H1 (cell line): ENCODE data around the gene SCUBE2. TPM values are rescaled to one million over a fixed set of nuclear protein-coding genes. Genes with fewer than 3 reads are reported as not detected.

Experiments
- CTCF ChIA-PET: fragments of 300-600 bp; sonication (Branson Sonifier 250); formaldehyde crosslinking; loops from one replicate; lab custom pipeline; 2021; ENCODE audit not compliant: partially characterized antibody; lab: Charles Lee
- POLR2A ChIA-PET: fragments of 300-600 bp; sonication (Branson Sonifier 250); formaldehyde crosslinking; loops from one replicate; lab custom pipeline; 2021; ENCODE audit warnings: inconsistent platforms; ENCODE audit not compliant: partially characterized antibody; lab: Charles Lee
- DNase-seq, 2 experiments: peaks; one replicate each; pipeline versions ENCODE4 v3.0.0 to v3.0.0-alpha.2; 2010 to 2022; ENCODE audit warnings: low spot score in 2 of 2, low read depth in 1 of 2, mixed read lengths in 1 of 2
- FAIRE-seq: peaks from 2 replicates; lab custom pipeline; 2011; peaks lifted over from hg19 to GRCh38; lab: Jason Lieb, UNC
- H2AFZ ChIP-seq: 2 replicates; pipeline ENCODE4 v1.8.1; 2012; ENCODE audit warnings: low read length, inconsistent platforms
- H2AK5ac ChIP-seq: 2 replicates; pipeline ENCODE4 v1.6.1; 2013; ENCODE audit warnings: low read depth, low read length
- H2BK120ac ChIP-seq: replicated peaks from 2 replicates; pipeline ENCODE3; 2013; ENCODE audit warnings: low read depth, low read length, inconsistent platforms
- H2BK12ac ChIP-seq: 2 replicates; pipeline ENCODE4 v1.6.1; 2013; ENCODE audit warnings: low read depth, low read length
- H2BK15ac ChIP-seq: 2 replicates; pipeline ENCODE4 v1.6.1; 2013; ENCODE audit warnings: low read length
- H2BK20ac ChIP-seq: 2 replicates; pipeline ENCODE4 v1.6.1; 2013; ENCODE audit warnings: low read length
- H2BK5ac ChIP-seq: 2 replicates; pipeline ENCODE4 v1.6.1; 2013; ENCODE audit warnings: low read depth, low read length
- H3K14ac ChIP-seq: 2 replicates; pipeline ENCODE4 v1.6.1; 2013; ENCODE audit warnings: inconsistent platforms; ENCODE audit not compliant: insufficient read length
- H3K18ac ChIP-seq: 2 replicates; pipeline ENCODE4 v1.6.1; 2013; ENCODE audit warnings: low read length; ENCODE audit errors: extremely low read depth
- H3K23ac ChIP-seq: 2 replicates; pipeline ENCODE4 v1.6.1; 2013; ENCODE audit warnings: inconsistent platforms; ENCODE audit not compliant: insufficient read length
- H3K23me2 ChIP-seq: 2 replicates; pipeline ENCODE4 v1.6.1; 2013; ENCODE audit warnings: low read depth, low read length
- H3K27ac ChIP-seq: 2 replicates; pipeline ENCODE4 v1.6.1; 2011; ENCODE audit warnings: low read depth, low read length, inconsistent platforms
- H3K27me3 ChIP-seq, 4 experiments: replicated peaks in 1 of 4; 1 replicate in 1 of 4; 2 replicates in 3 of 4; pipeline versions ENCODE4 v1.6.1 to v1.8.1; 2011 to 2013; ENCODE audit warnings: low read length in 3 of 4, mild to moderate bottlenecking in 3 of 4, inconsistent platforms in 2 of 4, mixed read lengths in 2 of 4, moderate library complexity in 1 of 4; ENCODE audit not compliant: control insufficient read depth in 3 of 4, insufficient read depth in 3 of 4; ENCODE audit errors: extremely low read depth in 1 of 4
- H3K36me3 ChIP-seq, 4 experiments: 2 replicates each; pipeline versions ENCODE4 v1.6.1 to v1.8.1; 2011 to 2013; ENCODE audit warnings: mild to moderate bottlenecking in 4 of 4, low read length in 3 of 4, moderate library complexity in 2 of 4, control low read depth in 1 of 4, inconsistent platforms in 1 of 4; ENCODE audit not compliant: insufficient read depth in 4 of 4, control insufficient read depth in 2 of 4
- H3K4ac ChIP-seq: replicated peaks from 2 replicates; pipeline ENCODE3; 2013; ENCODE audit warnings: low read length, low read depth, mixed read lengths, inconsistent platforms; ENCODE audit not compliant: insufficient read length
- H3K4me1 ChIP-seq, 4 experiments: replicated peaks in 1 of 4; 1 replicate in 1 of 4; 2 replicates in 3 of 4; pipeline versions ENCODE4 v1.6.1 to v1.8.1; 2011 to 2013; ENCODE audit warnings: low read length in 3 of 4, inconsistent platforms in 2 of 4, mixed read lengths in 1 of 4; ENCODE audit not compliant: insufficient read depth in 4 of 4, control insufficient read depth in 3 of 4
- H3K4me2 ChIP-seq, 2 experiments: 2 replicates each; pipeline versions ENCODE4 v1.6.1 to v1.8.1; 2011 to 2013; ENCODE audit warnings: low read depth in 2 of 2, low read length in 2 of 2, control low read depth in 1 of 2, inconsistent platforms in 1 of 2, mild to moderate bottlenecking in 1 of 2; ENCODE audit not compliant: insufficient read depth in 1 of 2
- H3K4me3 ChIP-seq, 4 experiments: fragments of 200-600, 300-600 bp in 1 of 4; sonication (generic), shearing (Covaris generic), sonication (Bioruptor Twin) in 1 of 4; 2 replicates each; pipeline versions ENCODE4 v1.5.1 to v1.8.1; 2011 to 2016; ENCODE audit warnings: low read length in 4 of 4, low read depth in 3 of 4, control low read depth in 2 of 4, inconsistent platforms in 2 of 4, mild to moderate bottlenecking in 2 of 4, mixed read lengths in 1 of 4, moderate library complexity in 1 of 4; ENCODE audit not compliant: insufficient read depth in 2 of 4; ENCODE audit errors: extremely low read depth in 1 of 4
- H3K56ac ChIP-seq: replicated peaks from 2 replicates; pipeline ENCODE3; 2013; ENCODE audit warnings: low read depth, mild to moderate bottlenecking, mixed read lengths, low read length, inconsistent platforms; ENCODE audit not compliant: insufficient read length
- H3K79me1 ChIP-seq: 2 replicates; pipeline ENCODE4 v1.6.1; 2013; ENCODE audit warnings: low read depth, low read length, control low read depth
- H3K79me2 ChIP-seq, 2 experiments: 2 replicates each; pipeline versions ENCODE4 v1.6.1 to v1.8.1; 2012 to 2013; ENCODE audit warnings: low read length in 2 of 2, mild to moderate bottlenecking in 2 of 2, inconsistent platforms in 1 of 2; ENCODE audit not compliant: insufficient read depth in 2 of 2, control insufficient read depth in 1 of 2
- H3K9ac ChIP-seq, 4 experiments: replicated peaks in 1 of 4; 1 replicate in 1 of 4; 2 replicates in 3 of 4; pipeline versions ENCODE4 v1.6.1 to v1.8.1; 2011 to 2013; ENCODE audit warnings: low read depth in 3 of 4, low read length in 3 of 4, control low read depth in 2 of 4, mild to moderate bottlenecking in 2 of 4, moderate library complexity in 2 of 4, inconsistent platforms in 1 of 4; ENCODE audit errors: extremely low read depth in 1 of 4
- H3K9me3 ChIP-seq, 2 experiments: 2 replicates each; pipeline versions ENCODE4 v1.6.1 to v1.8.1; 2012 to 2013; ENCODE audit warnings: mild to moderate bottlenecking in 2 of 2, moderate library complexity in 2 of 2, control low read depth in 1 of 2, inconsistent platforms in 1 of 2, low read depth in 1 of 2, low read length in 1 of 2, mixed read lengths in 1 of 2; ENCODE audit not compliant: insufficient read depth in 2 of 2
- H4K20me1 ChIP-seq, 2 experiments: replicated peaks in 1 of 2; 2 replicates each; pipeline versions ENCODE3 to v1.8.1; 2011 to 2013; ENCODE audit warnings: inconsistent platforms in 2 of 2, low read length in 2 of 2, mild to moderate bottlenecking in 1 of 2; ENCODE audit not compliant: insufficient read depth in 2 of 2, control insufficient read depth in 1 of 2
- H4K5ac ChIP-seq: 2 replicates; pipeline ENCODE4 v1.6.1; 2013; ENCODE audit warnings: low read length, low read depth, mixed read lengths, inconsistent platforms; ENCODE audit not compliant: insufficient read length
- H4K8ac ChIP-seq: 2 replicates; pipeline ENCODE4 v1.8.0; 2013; ENCODE audit warnings: mild to moderate bottlenecking, moderate library complexity, low read length, inconsistent platforms; ENCODE audit not compliant: insufficient read depth; ENCODE audit errors: extremely low read depth
- H4K91ac ChIP-seq: replicated peaks from 2 replicates; pipeline ENCODE3; 2013; ENCODE audit warnings: low read length, mixed read lengths, inconsistent platforms; ENCODE audit not compliant: insufficient read length
- ASH2L ChIP-seq: fragments of 200-600, 300-600 bp; sonication (generic); IDR thresholded peaks from one replicate; pipeline ENCODE4 v1.7.1; 2017; ENCODE audit warnings: low read length
- SAP30 ChIP-seq: fragments of 300-600 bp; sonication (generic); IDR thresholded peaks from 2 replicates; pipeline ENCODE4 v1.7.1; 2012; ENCODE audit warnings: low read length, moderate library complexity, mild to moderate bottlenecking, inconsistent platforms; ENCODE audit not compliant: insufficient read depth, insufficient replicate concordance
- SP4 ChIP-seq: IDR thresholded peaks from 2 replicates; pipeline ENCODE4 v1.6.1; 2012; ENCODE audit warnings: low read length, inconsistent platforms
- TAF7 ChIP-seq: optimal IDR thresholded peaks from 2 replicates; pipeline ENCODE3; 2011; ENCODE audit warnings: low read depth, mild to moderate bottlenecking, inconsistent platforms, low read length, moderate library complexity, borderline replicate concordance
- TCF12 ChIP-seq: IDR thresholded peaks from 2 replicates; pipeline ENCODE4 v1.6.1; 2011; ENCODE audit warnings: low read depth, mild to moderate bottlenecking, low read length
- WGBS, 2 experiments: shearing (Covaris generic) in 1 of 2; methylation state at CpG; one replicate each; pipeline versions ENCODE4 v1.1.6 to v1.1.7; 2013 to 2015; ENCODE audit warnings: low lambda C conversion rate in 2 of 2, mixed read lengths in 2 of 2, inconsistent platforms in 1 of 2, low coverage in 1 of 2, missing lambda C conversion rate in 1 of 2; ENCODE audit not compliant: insufficient replicate concordance in 2 of 2, insufficient coverage in 1 of 2, insufficient read length in 1 of 2; ENCODE audit errors: extremely low coverage in 1 of 2, missing lambda C conversion rate in 1 of 2; 5-methylcytosine and 5-hydroxymethylcytosine counted together
- polyA plus RNA-seq, 7 experiments: library from polyadenylated mRNA; depleted of rRNA in 3 of 7; stranded (reverse) in 5 of 7; unstranded in 2 of 7; fragments of >200 nt in 5 of 7; fragments of 200-250 nt in 2 of 7; gene quantifications; 1 replicate in 5 of 7; 2 replicates in 1 of 7; 4 replicates in 1 of 7; pipeline versions ENCODE4 v1.2.1 to v1.2.3, GENCODE V29; 2011 to 2013; ENCODE audit warnings: missing spikeins in 2 of 7, mixed read lengths in 2 of 7
- total RNA-seq: library from RNA; stranded (reverse); fragmentation: NEBNext Ultra II Directional; extraction: Animal tissue kit (Norgen Biotek cat#: 25700); gene quantifications from 2 replicates; pipeline ENCODE4 v1.2.1, GENCODE V29; 2021
- TF ChIP-seq, protein P1 (sequence below): IDR thresholded peaks from 2 replicates; pipeline ENCODE4 v1.6.1; 2012; ENCODE audit warnings: inconsistent platforms
- TF ChIP-seq, protein P2 (sequence below): IDR thresholded peaks from 2 replicates; pipeline ENCODE4 v1.6.1; 2011; ENCODE audit warnings: low read depth, mild to moderate bottlenecking, low read length; ENCODE audit not compliant: insufficient read depth

Gene SCUBE2
- total and polyA plus RNA-seq, 2 of the 8 experiments (the other 6 are each of a cell fraction or from before 2014, with no cell fraction given): 0.29 to 1.2 TPM

DNA sequence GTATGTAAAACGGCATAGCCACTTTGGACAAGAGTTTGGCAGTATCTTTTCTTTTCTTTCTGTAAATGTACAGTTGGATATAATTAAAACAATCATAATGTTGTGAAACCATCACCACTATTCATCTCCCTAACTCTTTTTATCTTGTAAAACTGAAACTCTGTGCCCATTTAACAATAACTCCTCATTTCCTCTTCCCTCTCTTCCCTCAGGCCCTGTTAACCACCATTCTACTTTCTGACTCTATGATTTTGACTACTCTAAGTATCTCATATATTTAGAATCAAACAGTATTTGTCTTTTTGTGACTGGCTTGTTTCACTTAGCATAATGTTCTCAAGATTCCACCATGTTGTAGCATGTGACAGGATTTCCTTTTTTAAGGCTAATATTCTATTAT lies 10.2 kb downstream of the SCUBE2 start:
- Histone ChIP-seq H3K9ac (no peak overlapping the region), H3K79me1 (no peaks in the 10 kb centered on the region), H3K79me2 (no peaks in the 10 kb centered on the region), H3K14ac (no peak overlapping the region), H3K23ac (no peak overlapping the region), H2AK5ac (no peak overlapping the region), H3K9me3 (no peaks in the 10 kb centered on the region), H4K8ac (no peak overlapping the region), H4K5ac (no peak overlapping the region), H3K4ac (no peak overlapping the region), H2BK5ac (no peak overlapping the region), H3K27me3 (no peaks in the 10 kb centered on the region), H4K91ac (no peak overlapping the region), H3K36me3 (no peaks in the 10 kb centered on the region), H3K4me3 (no peak overlapping the region), H2BK15ac (no peak overlapping the region)
- CTCF ChIA-PET: interaction anchor here (14.0 kb wide), 1 partner anchor 12 kb away, joined by 177 read pairs; the partner anchor contains the start of gene SCUBE2
- POLR2A ChIA-PET: no interaction called here
- TF ChIP-seq SP4: no peak
- TF ChIP-seq, protein P1, sequence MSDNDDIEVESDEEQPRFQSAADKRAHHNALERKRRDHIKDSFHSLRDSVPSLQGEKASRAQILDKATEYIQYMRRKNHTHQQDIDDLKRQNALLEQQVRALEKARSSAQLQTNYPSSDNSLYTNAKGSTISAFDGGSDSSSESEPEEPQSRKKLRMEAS: no peak
- no peak for TF ChIP-seq TAF7
- no peak for TF ChIP-seq SAP30
- TF ChIP-seq, protein P2, sequence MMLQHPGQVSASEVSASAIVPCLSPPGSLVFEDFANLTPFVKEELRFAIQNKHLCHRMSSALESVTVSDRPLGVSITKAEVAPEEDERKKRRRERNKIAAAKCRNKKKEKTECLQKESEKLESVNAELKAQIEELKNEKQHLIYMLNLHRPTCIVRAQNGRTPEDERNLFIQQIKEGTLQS: no peak
- TF ChIP-seq TCF12: no peak
- TF ChIP-seq ASH2L: no peak
- TF ChIP-seq, all 59 proteins: peak for 0
- H3K23me2 ChIP-seq: no peaks in the 10 kb centered on the region
- DNase-seq (no peak), FAIRE-seq (no peak)
- H3K18ac ChIP-seq: no peak overlapping the region
- H2BK120ac ChIP-seq: no peak overlapping the region
- no peak overlapping the region for H3K27ac ChIP-seq
- H4K20me1 ChIP-seq: no peaks in the 10 kb centered on the region
- no peak overlapping the region for H2BK20ac ChIP-seq
- H3K4me2 ChIP-seq: no peak overlapping the region
- H3K4me1 ChIP-seq: no peaks in the 10 kb centered on the region; a peak in 1 of 7 replicates
- H2AFZ ChIP-seq: no peak overlapping the region
- WGBS, 2 experiments: 83% methylated on average over 1 of the region's 1 CpG; no CpG with 5 or more reads in 1 of the 2 experiments
- no peak overlapping the region for H2BK12ac ChIP-seq
- no peak overlapping the region for H3K56ac ChIP-seq
